HL-60 (cell line): ENCODE results near the gene PARD3.

Experiments
- DNase-seq, 2 experiments: peaks; one replicate each; pipeline ENCODE4 v3.0.0-alpha.2; 2010 to 2020; ENCODE audit warnings: low read depth in 1 of 2, low spot score in 1 of 2
- H3K27ac ChIP-seq: fragments of 250-450 bp; sonication (Bioruptor Pico); replicated peaks from 2 replicates; pipeline ENCODE4 v1.5.1; 2020; ENCODE audit warnings: mild to moderate bottlenecking, moderate library complexity
- H3K27me3 ChIP-seq: fragments of 250-450 bp; sonication (Bioruptor Pico); 2 replicates; pipeline ENCODE4 v1.5.1; 2021; ENCODE audit warnings: mild to moderate bottlenecking, moderate library complexity; ENCODE audit not compliant: insufficient read depth, poor library complexity, severe bottlenecking
- H3K4me3 ChIP-seq: replicated peaks from 2 replicates; pipeline ENCODE4 v1.5.1; 2011; ENCODE audit warnings: mild to moderate bottlenecking, control low read depth, low read length; ENCODE audit not compliant: insufficient read depth
- GABPA ChIP-seq: IDR thresholded peaks from 2 replicates; pipeline ENCODE4 v1.6.1; 2012; ENCODE audit warnings: low read depth
- POLR2AphosphoS5 ChIP-seq: IDR thresholded peaks from 2 replicates; pipeline ENCODE4 v1.6.1; 2012; ENCODE audit warnings: low read depth
- REST ChIP-seq: IDR thresholded peaks from 2 replicates; pipeline ENCODE4 v1.6.1; 2012; ENCODE audit warnings: low read depth; ENCODE audit not compliant: insufficient replicate concordance
- SPI1 ChIP-seq: IDR thresholded peaks from 2 replicates; pipeline ENCODE4 v1.6.1; 2012; ENCODE audit warnings: low read depth, mild to moderate bottlenecking, borderline replicate concordance
- TF ChIP-seq, protein P1 (sequence below): IDR thresholded peaks from one replicate; pipeline ENCODE4 v1.5.1; 2011; ENCODE audit warnings: low read length, control low read depth, inconsistent platforms; ENCODE audit not compliant: insufficient read depth

PARD3 gene

GRCh38 chr10:34812771-34813170, 2.3 kb downstream of the PARD3 start:
- Histone ChIP-seq H3K27me3 (peaks cover 25% of the 10 kb centered on the region), H3K27ac (no peak overlapping the region), H3K4me3 (no peak overlapping the region)
- no peak for TF ChIP-seq SPI1
- TF ChIP-seq REST = no peak
- no peak for TF ChIP-seq POLR2AphosphoS5
- TF ChIP-seq GABPA = no peak
- TF ChIP-seq, protein P1, sequence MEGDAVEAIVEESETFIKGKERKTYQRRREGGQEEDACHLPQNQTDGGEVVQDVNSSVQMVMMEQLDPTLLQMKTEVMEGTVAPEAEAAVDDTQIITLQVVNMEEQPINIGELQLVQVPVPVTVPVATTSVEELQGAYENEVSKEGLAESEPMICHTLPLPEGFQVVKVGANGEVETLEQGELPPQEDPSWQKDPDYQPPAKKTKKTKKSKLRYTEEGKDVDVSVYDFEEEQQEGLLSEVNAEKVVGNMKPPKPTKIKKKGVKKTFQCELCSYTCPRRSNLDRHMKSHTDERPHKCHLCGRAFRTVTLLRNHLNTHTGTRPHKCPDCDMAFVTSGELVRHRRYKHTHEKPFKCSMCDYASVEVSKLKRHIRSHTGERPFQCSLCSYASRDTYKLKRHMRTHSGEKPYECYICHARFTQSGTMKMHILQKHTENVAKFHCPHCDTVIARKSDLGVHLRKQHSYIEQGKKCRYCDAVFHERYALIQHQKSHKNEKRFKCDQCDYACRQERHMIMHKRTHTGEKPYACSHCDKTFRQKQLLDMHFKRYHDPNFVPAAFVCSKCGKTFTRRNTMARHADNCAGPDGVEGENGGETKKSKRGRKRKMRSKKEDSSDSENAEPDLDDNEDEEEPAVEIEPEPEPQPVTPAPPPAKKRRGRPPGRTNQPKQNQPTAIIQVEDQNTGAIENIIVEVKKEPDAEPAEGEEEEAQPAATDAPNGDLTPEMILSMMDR = no peak
- no peak for DNase-seq

GRCh38 chr10:34811968-34812514, 3.1 kb downstream of the PARD3 start:
- no peak overlapping the region for H3K4me3 ChIP-seq
- H3K27ac ChIP-seq = no peak overlapping the region
- TF ChIP-seq GABPA (no peak), POLR2AphosphoS5 (no peak), REST (no peak), SPI1 (no peak)
- TF ChIP-seq, protein P1 = no peak
- no peak for DNase-seq
- H3K27me3 ChIP-seq = peaks cover 25% of the 10 kb centered on the region

- H3K4me3 ChIP-seq = no peak overlapping the region
- no peak overlapping the region for H3K27ac ChIP-seq
- TF ChIP-seq POLR2AphosphoS5 (no peak), SPI1 (no peak), GABPA (no peak), REST (no peak)
- TF ChIP-seq, protein P1 = no peak
- no peak for DNase-seq
- H3K27me3 ChIP-seq = peaks cover 22% of the 10 kb centered on the region
Measured at GRCh38 chr10:34811126-34811967, 3.7 kb downstream of the PARD3 start.
